T-helper 2 cell (primary cell): ENCODE results near the gene JARID2.

Source experiments
- DNase-seq, 5 experiments: peaks; one replicate each; pipeline versions ENCODE4 v3.0.0 to v3.0.0-alpha.2; 2012 to 2022

The JARID2 gene

DNA sequence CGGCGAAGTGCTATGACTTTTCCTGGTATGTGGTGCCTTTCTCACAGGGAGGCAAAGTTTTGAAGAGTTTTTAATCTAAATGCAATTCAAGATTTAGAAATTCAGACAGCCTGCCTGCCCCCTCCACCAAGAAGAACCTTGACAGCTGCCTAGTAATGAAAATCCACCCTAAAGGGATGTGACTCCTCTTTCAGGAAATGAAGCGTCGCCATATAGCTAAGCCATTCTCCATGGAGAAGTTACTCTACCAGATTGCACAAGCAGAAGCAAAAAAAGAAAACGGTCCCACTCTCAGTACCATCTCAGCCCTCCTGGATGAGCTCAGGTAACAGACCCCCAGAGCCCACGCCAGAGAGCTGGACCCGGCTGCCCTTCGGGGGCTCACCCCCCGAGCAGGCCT lies 266.9 kb downstream of the JARID2 start:
- no peak for DNase-seq

DNA sequence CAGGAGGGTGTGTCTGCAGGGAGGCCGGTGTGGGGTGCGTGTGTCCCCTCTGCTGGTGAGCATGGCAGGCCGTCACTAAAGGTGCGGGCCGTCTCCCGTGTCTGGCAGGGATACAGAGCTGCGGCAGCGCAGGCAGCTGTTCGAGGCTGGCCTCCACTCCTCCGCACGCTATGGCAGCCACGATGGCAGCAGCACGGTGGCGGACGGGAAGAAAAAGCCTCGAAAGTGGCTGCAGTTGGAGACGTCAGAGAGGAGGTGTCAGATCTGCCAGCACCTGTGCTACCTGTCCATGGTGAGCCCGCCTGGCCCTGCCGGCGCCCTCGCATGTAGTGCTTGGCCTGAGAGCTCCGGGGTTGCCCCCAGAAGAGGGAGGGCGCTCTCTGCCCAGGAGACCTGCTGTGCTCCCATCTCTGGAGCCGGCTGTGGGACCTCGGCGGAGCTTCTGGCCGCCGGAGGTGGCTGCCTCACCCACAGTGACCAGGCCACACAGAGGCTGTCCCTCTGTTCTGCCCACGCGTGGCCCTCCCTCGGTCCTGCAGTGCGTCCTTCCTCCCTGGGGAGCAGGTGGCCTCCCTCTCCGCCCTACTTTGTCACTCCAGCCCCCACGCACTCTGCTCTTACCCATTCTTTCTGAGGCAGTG lies 267.4 kb downstream of the JARID2 start:
- DNase-seq: no peak

DNA sequence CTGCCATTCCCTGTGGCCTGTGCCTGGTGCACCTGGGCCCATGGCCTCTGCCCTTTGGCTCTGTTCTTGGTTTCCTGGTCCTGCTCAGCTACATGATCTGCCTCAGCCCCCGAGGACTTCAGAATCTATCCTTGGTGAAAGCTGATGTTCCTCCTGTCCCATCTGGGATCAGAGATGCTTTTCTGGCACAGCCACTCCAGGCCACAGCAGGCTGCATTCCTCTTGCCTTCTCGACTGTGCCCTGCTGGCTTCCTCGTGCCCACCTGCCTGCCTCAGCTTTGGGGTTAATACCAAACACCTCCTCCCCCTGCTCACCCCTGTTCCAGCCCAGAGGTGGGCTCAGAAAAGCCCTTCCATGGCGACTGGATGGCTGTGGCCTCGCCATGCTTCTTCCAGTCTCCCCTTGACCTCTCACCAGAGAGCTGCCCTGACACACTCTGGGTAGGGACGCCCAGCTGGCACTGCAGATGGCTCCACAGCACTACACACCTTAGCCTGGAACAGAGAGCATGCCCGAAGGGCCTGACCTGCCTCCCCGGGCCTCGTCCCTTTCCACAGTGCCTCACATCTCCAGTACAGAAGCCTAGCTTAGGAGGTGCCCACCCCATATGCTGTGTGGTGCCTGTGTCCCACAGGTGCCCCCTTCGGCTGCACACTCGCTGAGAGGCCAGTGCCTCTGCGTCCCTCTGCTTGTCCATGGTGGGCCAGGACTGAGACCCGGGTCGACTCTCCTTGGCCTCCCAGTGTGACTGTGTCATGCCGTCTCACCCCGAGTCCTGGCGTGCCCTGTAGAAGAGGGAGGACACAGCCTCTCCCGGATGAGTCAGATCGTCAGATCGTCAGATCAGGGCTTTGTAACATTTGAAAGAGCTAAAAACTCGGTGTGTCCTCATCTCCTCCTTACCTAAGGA lies 268.2 kb downstream of the JARID2 start:
- no peak for DNase-seq

DNA sequence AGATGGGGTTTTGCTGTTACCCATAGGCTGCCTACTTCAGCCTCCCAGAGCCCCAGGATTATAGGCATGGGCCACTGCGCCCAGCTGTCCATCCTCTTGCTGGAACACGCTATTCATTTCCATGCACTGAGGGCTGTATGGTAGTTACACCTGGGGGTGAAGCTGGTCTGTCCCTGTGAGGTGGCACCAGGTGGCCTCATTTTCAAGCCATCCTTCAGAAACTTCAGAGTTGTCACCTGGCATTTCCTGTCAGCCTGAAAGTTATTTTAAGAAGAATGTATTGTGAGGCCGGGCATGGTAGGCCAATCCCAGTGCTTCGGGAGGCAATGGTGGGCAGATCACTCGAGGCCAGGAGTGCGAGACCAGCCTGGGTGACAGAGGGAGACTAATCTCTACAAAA lies 269.4 kb downstream of the JARID2 start:
- no peak for DNase-seq

DNA sequence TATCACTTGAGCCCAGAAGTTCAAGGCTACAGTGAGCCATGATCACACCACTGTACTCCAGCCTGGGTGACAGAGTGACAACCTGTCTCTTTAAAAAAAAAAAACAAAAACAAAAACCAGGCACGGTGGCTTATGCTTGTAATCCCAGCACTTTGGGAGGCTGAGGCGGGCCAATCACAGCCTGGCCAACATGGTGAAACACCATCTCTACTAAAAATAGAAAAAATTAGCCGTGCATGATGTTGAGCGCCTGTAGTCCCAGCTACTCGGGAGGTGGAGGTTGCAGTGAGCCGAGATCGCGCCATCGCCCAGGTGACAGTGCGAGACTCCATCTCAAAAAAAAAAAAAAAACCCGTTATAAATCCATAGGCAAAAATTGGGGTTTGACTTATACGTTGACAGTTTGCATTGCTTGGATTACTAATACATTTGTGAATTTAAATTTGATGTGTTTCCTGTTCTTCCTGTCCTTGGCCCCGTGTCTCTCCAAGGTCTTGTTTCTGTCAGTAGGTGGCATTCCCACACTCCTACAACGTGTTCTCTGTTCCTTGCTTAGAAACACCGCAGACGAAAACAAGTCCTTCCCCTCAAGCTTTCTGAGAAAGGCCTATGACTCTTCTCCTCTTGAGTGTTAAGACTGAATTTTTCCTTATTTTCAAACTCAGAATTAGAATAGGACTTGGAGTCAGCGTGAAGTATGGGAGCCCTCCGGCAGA lies 269.9 kb downstream of the JARID2 start:
- DNase-seq: no peak

DNA sequence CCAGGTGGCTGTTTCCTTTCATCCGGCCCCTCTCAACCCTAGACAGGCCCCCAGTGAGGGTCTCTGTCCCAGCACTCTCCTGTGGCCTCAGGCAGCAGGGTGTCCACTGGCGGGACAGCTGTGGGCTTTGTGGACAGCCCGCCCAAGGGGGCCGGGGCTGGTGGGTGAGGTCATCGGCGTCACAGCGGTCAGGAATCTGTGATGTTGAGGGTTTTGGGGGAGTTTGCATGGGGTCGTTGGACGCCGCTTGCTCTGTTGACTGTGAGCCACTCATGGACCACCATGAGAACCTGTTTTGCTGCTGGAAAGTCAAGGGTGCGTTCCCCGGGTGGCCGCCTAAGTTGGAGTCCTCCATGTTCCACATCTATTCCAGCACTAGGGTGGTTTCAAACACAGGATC lies 270.5 kb downstream of the JARID2 start:
- DNase-seq: no peak

DNA sequence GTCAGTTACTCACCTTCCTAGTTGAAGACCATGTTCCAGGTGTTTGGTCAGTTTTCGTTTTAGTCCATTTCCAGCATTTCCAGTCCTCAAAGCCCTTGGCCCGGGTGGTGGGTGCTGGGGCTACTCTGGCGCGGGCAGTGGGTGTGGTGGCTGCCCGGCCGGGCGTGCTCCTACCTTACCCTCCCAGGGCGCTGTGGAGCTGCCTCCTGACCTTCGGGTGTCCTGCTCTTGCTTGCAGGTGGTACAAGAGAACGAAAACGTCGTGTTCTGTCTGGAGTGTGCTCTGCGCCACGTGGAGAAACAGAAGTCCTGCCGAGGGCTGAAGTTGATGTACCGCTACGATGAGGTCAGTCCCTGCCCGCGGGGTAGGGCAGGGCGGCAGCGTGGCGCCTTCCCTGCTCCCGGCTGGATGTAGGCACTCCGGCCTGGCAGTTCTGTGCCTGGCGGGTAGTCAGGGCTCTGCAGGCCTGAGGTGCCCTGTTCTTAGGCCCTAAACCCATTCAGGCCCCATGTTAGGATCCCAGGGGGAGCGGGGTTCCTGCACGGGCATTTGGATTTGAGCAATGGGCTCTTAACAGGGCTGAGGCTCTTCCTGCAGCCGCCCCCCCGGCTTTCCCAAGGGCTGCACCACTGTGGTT lies 271.2 kb downstream of the JARID2 start:
- no peak for DNase-seq

DNA sequence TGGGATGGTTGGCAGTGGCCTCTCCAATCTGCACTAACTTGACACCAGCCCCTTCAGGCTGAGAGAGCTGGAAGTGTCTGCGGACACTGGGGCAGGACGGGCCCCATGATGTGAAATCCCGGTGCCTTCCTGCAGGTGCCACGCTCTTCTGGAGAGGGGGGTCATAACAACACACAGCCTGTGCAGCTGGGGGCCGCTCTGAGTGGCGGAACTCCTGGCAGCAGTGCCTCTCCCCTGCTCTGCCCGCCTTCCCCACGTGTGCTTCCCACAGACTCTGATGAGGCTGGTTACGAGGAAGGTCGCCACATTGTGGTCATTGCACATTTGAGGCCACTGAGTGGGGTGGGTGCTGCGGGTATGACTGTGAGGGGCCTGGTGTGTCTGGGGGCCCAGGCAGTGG lies 271.7 kb downstream of the JARID2 start:
- DNase-seq: no peak

DNA sequence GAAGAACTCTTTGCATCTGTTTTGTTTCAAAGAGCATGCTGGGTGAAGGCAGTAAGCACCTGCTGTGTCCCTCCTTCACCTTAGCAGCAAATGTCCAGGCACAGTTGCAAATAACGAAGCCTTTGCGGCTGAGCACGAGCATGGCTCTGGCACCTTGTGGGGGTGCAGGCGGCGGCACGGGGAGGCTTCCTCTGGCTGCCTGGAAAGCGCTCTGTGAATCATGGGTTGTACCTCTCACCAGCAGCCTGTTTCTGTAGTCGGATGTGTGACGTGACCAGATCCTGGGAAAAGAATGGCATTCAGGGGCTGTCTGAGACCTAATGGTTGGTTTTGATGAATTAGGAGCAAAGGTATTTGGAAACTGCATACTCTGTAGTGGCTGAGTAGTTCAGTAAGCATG lies 272.2 kb downstream of the JARID2 start:
- no peak for DNase-seq

DNA sequence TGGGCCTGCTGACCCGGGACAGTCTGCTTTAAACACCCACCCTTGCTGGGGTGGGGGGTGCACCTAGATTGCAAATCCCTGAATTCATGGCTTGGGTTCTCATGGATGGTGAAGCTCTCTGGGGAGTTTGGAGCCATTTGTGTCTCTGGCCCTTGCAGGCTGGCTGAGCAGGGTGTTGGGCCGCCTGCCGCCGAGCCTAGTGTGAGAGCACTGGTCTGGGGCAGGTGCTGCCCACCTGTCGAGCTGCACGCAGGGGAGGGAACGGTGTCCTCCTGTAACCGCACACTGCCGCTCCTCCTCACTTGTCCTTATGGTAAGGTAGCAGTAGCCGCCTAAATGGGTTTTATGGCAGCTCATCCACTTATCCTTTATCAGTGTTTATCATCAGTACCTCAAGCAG lies 273.0 kb downstream of the JARID2 start:
- DNase-seq: no peak

DNA sequence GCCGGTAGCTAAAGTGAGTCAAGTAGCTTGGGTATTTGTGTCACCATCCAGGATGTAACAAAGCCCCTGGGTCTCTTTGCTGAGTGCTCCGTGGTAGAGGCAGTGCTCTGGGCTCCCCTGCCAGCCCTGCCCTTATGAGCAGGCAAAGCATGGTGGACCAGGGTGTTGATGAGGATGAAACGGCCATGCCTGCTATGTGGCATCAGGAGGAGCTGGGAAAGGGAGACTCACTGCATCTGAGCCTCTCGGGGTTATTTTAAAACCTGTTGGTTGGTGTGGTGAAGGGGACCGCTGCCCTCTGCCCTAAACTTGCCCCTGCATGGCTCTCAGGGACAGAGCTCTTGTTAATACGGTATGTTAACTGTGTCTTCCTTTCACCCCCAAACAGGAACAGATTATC lies 273.8 kb downstream of the JARID2 start:
- DNase-seq: no peak

DNA sequence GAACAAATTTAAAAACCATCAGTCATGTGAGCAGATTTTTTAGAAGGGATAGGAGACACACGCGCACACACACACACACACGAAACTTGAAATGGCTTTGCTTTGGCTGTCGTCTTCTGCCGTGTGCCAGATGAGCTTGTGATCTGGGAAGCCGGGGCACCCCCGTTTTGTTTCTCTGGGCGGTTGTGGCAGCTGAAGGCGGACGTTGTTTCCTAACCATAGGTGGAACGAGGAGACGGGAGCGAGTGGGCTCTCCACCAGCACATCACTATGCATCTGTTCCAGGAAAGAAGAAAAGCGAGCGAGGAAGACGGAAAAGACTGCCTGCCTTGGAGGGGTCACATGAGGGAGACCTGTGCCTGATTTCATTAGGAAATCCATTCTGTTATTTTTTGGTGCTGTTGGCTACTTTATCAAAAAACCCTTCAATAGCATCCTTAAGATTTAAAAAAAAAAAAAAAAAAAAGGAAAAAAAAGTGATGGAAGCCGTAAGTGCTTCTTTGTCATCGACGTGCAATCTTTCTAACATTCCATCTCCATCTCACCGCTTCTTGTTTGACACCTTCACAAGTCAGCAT lies 274.8 kb downstream of the JARID2 start:
- no peak for DNase-seq

DNA sequence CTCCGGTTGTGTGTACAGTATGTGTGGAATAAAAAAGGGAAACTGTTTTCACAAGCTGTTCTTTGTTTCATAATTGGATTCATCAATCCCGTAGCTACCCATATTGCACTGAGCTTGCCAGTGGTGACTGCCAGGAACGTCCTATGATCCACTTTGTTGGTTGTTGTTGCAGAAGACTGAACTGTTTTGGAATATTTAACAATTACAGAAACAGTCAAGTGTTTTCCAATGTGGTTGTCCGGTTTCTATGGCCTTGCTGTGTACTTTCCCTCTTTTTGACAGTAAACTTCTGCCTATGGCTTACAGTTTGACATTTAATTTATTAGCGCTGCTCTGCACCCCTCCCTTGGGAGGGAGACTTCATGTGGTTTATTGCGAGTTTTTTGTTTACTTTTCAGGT lies 275.7 kb downstream of the JARID2 start:
- no peak for DNase-seq

DNA sequence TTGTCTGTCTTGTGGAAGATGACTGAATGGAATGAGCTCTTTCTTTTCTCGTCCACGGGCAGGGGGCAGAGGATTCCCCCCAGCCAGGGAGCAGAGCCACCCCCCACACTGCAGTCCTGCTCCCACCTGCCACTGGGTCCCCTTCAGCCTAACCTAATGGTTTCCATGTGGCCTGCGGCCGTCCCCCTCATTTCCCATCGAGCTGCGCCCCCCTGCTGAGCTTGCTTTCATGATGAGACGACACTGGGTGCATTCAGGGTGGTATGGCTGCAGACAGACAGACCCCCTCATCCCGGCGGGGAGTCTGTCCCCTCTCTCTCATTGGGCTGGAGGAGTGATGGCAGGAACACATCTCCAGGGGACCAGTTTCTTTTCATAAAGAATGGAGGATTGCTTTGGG lies 276.2 kb downstream of the JARID2 start:
- no peak for DNase-seq

DNA sequence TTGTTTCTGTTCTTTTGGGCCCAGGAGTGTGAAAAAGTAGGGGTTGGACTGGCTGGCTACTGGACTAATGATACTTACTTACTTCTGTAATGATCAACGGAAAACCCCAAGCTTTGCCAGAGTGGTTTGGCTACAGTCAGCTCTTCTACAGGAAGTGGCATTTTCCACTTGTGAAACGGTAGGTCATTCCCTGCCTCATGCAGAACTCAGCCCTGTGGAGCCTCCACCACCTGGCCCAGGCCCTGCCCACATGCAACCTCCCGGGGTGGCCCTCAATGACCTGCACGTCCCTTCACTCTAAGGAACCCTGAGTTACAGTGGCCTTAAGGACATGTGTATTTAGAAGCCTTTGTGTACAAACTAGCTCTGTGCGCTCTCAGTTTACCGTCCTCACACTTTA lies 276.6 kb downstream of the JARID2 start:
- peak in 1 of 5 experiments; percentile 19 for DNase-seq

DNA sequence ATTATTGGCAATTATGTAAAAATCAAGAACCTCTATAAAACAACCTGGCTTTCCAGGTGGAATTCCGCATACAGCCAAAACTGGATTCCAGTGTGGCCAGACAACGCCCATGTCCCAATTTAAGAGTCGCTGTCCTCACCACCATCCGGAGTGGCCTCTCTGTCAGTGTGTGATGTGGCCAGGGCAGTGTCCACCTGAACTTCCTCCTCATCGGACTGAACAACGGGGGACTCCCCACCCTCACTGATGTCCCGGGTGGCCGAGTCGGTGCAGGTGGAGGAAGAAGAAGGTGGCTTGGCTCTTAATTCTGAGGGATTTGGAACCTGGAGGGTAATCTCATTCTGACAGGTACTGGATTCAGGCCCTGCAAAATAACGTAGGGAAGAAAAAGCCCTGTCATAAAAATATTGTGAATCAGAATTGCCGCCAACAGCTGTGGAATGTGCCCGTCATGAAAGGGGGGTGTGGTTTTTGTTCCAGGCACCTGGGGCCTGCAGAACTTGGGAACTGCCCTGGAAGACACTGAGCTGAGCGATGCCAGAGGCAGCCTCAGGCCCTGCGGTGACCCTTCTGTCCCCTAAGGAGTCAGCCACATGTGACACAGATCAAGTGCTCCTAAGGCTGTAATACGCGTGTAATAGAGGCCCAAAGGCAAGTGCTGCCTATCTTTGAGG lies 277.1 kb downstream of the JARID2 start:
- no peak for DNase-seq

DNA sequence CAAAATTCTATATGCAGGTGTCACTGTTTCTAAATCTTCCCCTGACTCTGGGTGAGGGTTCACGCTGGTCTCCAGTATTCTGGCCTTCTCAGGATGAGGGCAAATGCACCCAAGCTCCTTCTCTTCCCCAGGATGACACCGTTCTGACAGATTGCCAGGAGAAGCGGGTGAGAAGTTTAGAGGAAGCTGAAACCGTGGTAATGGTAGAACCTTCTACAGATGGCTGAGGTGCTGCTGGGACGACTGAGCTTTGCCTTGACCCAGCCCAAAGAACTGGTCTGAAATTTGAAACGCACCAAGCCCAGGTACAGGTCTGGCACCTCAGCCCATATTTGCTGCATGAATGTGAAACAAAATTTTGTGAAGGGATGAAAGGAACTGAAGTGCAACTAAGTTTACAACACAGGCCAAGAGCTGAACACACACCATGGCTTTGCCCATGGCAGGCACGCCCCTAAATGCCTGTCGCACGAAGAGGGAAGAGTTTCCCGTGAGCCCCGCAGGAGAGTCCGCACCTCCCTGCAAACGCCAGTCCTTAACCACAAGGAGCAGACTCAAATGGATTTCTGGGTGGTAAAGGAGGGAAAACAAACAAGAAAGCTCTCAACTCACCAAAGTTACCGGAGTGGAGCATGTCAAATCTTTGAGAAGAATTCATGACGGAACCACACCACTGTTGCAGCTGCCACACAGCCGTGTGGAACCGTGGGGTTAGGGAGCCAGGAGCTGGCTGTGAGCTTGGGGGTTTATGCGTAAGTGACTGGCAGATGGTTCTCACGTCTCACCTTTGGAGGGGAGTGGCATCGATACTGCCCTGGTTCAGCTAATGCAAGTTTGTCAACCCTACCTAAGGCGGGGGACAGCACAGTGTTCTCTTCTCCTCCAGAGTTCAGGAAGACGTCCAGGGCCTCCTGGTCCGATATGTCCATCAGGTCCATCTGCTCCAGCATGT lies 278.1 kb downstream of the JARID2 start:
- no peak for DNase-seq

DNA sequence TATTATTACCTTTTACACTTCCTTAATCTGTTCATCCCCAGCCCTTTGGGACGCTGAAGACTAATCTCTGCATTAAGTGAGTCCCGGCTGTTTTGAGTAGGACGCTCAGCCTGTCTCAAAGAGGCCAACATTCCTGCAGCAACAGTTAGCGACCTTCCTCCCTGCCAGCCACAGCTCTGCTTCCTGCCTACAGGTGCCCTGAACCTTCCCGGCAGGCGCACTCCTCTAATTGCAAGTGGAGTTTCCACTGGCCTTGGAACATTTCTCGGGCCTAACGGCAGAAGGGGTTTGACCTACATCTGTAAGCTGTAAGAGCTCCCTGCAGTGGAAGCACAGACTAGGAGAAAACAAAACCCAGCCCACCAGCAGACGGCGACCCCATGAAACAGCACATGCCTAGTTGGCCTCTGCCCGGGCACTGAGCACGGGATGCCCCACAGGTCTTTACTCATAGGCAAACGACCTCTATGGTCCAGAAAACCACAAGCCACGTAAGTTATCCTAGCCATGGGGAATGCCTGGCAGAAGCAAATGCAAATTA lies 279.1 kb downstream of the JARID2 start:
- no peak for DNase-seq

DNA sequence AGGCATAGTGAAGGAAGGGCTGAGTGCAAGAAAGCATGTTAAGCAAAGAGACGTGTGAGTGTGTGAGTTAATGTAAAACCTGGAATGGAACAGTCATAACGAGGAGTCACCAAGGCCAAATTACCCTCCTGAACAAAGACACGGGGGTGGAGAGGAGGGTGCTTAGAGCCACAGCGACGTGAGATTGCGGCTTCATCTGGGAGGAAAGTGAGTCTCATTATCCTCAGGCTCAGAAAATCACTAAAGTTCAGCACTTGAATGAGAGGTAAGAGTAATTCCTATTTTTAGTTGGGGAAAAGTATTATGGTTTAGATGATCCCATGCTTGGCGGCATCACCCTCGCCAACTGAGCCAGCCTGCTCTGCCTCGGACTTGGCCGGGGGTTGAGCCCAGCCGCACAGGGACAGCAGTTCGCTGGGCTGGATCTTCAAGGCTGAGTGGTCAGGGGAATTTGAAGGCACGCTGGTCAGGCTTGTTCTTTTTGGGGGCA lies 280.4 kb downstream of the JARID2 start:
- no peak for DNase-seq

DNA sequence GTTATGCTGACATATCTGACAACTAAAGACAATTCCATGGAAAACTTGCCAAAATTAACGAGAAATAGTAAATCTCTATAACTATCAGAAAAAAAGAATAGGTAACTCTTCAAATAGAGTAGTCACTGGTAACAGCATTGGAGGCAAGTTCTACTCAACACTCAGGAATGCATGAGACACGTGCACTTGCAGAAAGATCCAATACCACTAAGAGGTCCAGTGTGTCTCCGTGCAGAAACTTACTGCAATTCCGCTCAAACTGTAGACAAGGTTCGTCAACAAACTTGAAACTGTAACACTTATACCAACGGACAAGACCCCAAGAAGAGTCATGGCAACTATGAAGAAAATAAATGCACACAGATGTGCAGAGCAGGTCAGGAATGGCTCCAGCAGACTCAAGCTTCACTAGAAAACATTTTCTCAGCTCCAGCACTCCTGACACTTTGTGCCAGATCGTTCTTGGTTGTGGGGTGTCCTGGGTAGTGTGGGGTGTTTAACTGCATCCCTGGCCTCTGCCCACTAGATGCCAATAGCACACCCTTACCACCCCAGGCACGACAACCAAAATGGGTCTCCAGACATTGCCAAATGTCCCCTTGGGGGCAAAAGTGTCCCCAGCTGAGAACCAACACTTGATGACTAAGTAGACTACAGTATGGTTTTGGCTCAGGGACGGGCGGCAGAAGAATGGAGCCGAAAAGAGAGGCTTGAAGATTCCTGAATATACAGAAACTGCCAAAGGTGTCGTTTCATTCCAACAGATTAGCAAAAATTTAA lies 282.2 kb downstream of the JARID2 start:
- DNase-seq: no peak
